HG02884 (cell line): ENCODE results near the gene TAF4B.
A peak's percentile ranks its signal among the peaks of the same experiment; 100 is the strongest.
"Not testable (repeated sequence)": the region's sequence is repeated elsewhere in the genome, so short reads cannot be mapped to it uniquely, and the experiment has no call there.

ENCODE experiments used
- ATAC-seq: cut with Tn5 transposase; IDR thresholded peaks from one replicate; pipeline ENCODE4 v1.9.1; 2021; ENCODE audit warnings: mild to moderate bottlenecking, moderate library complexity; ENCODE audit not compliant: unreplicated experiment

Gene TAF4B

DNA sequence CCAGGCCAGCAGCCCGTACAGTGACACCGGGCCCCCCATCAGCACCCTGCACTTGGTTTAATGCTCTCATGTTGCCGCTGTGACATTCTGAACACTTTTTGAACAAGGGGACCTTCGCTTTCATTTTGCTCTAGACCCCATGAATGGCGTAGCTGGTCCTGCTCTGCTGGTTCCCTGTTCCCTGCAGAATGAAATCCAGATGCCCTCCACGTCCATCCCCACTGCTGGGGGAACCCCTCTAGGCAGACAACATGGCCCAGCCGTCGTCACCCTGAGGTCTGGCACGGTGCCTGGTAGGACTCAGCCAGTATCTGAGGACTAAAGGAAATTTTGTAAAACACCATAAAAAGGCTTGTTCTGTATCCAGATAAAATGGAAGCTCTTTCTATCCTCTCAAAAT, 193.5 kb downstream of the TAF4B start:
- no peak for ATAC-seq

DNA sequence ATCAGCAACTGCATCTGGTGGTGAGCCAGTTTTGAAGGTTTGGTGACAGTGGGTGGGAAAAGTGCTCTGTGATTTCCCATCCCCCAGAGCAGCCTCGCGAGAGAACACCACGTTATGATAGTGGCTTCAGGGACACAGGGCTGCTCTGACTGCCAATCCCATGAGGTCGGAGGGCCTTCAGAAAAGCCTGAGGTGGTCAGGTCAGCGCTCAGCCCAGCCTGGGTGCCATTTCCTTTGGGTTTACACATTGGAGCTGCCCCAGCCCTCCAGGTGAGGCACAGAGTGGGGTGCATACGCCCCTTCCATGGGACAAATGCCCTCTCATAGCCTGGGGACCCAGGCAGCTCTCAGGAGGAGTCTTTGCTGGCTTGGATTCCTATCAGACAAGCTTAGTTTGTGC, 195.3 kb downstream of the TAF4B start:
- no peak for ATAC-seq

DNA sequence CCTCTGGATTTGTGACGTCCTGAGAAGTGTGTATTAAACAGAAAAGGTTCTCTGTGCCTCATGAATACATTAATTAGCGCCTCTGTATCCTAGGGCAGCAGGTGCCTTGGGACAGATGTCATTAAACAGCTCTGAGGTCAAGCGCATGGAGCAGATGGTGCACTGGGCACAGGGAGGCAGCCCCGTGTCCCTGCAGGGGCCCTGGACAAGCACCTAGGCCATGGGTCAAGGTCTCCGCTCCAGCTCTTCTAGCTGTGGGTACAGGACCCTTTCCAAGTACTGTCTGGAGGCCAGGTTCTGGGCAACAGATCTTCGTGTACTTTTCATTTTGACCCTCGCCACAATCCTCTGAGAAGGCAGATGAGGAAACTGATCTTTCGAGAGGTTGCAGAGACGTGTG, 195.7 kb downstream of the TAF4B start:
- ATAC-seq = no peak

DNA sequence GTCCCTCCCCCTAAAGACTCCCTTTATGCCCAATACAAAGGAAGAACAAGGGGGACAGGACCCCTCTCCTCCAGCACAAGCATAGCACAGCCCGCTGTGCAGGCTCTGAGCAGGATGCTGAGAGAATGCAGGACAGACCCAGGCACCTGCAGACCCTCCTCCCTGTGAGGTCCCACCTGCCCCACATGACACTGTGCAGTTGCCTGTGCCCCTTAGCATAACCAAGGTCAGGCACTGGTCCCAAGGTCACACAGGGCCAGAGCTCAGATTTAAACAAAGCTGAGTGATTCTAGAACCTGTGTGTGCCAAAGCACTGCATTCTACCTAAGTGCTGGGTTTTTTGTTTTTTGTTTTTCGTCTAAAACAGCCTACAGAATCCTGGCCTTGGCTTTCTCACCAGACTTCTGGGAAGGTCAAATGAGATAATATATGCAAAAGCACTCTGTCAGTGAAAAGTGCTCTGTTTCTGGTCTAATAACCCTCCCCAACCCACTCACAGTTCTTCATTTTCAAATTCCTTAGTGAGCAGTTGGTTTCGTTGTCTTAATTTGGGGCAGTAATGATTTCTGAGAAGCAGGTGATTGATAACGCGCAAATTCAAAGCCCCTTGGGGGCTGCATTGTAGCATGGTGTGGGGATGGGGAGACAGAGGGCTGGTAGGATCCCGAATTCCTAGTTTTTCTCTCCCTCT, 196.4 kb downstream of the TAF4B start:
- ATAC-seq = peak; percentile 88

DNA sequence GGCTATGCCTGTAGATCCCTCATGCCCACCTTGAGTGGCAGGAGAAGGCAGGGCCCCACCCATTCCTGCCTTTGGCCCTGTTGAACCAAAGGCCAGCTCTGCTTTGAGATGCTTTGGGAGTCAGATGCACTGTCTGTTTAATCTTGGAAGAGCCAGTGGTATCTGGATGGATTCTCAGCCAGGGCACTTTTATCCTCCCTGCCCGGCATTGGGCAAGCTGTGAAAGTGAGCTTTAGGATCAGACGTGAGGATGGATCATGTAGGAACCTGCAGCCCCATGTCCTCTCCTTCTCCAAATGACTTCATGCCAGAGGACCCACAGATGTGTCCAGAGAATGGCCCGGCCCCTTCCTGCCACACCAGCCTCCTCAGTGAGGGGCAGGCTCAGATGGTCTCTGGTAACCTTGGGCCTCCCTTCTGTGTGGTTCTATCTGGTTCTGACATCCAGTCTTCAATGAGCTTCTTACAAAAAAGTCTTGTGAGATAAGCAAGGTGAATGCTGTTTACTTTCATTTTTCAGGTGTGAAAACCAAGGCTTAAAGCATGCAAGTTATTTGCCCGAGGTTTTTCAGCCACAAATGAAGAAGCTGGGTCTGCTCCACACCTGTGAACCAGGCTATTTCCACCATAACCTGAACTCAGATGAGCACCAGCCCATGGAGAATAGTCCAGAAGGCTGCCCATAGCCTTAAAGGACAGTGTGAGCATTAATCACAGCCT, 198.3 kb downstream of the TAF4B start:
- no peak for ATAC-seq

DNA sequence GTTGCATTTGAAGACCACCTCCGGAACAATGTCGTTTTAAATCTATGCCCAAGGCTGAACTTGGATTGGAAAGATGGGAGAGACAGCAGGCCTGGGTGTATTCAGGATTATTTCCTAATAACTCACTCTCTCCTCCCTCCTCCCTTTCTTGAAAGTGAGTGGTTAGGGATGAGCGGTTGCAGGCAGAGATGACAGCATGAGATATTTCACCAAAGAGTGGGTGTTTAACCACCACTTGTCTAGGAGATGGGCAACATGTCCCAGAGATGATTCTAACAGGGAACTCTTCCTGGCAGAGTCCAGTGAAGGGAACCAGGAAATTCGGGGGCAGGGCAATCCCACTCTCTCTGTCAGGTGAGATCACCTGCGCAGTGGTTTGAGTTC, 198.9 kb downstream of the TAF4B start:
- no peak for ATAC-seq

DNA sequence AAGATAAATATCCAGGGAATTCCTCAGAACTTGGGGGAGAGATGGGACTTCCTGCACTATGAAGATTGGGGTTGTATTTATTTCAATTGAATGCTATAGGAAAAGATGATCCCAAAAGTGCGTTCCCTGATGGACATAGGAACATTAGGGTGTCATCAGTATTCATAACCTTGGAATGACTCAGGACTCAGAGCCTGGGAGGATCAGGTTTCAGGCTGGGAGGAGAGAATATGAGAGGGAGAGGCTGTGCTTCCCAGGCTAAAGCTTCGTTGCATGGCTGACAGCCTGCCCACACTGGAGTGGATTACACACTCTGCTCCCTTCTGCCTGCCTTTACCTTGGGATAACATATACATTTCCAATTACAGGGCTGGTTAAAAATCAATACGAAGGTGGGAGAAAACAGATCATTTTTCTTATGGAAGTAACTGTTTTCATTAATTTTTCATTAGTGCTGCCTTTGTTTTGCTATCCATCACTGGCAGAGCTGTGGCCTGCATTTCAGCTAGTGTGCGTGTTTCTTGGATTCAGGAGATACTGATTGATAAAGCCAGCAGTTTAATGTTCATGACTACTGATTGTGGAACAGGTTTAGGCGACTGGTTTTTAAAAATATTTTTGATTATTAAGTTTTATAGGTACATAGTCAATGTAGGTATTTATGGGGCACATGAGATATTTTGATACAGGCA, 203.4 kb downstream of the TAF4B start:
- ATAC-seq = no peak

DNA sequence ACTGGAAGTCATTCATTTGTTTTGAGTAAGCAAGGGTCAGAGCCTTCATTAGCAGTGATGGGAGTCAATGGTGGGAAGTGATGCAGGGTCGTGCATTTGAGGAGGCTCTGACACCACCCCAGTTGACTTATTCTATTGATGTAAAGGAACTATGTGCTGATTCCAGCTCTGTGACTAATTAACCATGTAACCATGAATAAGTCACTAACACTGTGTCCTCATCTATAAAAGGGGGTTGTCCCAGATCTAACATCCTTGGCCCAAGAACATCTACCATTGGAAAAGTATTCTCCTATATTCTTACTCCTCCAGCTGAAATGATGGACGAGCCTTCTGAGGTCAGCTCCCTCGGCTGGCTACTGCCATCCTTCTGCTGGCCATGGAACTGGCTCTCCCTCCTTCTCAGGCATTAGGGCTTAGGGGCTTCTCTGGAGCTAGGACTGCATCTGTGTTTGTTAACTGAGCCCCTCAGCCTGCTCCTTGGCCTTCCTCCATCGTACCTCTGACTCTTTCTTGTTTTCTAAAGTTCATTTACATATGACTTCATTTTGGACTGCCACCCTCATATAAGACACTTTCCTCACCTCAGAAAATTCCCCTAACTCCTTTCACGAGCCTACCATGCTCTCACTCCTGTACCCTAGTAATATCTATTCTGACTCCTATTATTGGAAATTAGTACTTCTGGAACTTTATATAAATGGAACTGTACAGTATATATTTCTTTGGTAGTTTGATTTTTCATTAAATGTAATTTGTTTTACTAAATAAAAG, 206.6 kb downstream of the TAF4B start:
- ATAC-seq = peak; percentile 59

DNA sequence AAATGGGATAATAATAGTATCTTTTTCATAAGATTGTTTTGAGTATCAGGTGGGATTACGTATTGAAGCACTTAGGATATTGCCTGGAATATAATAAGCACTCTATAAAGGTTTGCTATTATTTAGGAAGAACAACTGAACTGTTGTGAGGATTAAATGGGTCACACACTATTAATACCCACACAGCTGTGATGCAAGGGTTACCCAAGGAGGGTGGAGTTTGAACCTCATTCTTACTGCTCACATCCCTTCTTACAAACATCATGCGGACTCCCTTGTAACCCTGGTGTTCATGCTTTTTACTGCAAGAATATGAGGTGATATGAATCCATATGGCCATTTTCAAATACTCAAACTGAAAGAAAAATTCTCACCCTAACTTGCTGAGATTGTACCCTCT, 208.6 kb downstream of the TAF4B start:
- no peak for ATAC-seq

DNA sequence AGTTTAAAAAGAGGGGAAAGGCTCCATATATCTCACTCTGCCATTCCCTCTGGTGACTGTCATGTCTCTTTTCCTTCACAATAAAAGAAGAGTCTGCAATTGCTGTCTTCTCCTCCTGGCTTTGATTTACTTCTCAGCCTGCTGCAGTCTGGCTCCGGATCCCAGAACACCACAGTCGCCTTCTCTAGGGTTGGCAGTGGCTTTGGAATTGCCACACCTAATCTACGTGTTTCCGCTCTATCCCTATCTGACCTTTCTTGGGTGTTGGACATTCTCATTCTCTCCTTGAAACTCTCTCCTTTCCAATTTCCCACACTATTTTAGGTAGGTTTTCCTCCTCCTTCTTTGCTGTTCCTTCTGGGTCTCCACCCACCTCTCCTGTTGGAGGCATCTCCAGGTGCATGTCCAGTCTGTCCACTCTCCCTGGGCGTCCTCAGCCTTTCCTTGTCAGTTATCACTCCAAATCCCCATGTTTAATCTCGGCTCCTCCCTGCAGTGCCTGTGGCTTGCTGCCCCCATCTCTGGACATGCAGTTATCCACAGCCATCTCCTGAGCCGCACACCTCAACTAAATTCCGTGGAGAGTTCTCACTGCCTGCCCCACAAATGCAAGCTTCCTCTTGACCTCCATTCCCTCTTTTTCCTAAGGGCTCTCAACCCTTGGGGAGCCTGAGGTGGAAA, 209.3 kb downstream of the TAF4B start:
- no peak for ATAC-seq

DNA sequence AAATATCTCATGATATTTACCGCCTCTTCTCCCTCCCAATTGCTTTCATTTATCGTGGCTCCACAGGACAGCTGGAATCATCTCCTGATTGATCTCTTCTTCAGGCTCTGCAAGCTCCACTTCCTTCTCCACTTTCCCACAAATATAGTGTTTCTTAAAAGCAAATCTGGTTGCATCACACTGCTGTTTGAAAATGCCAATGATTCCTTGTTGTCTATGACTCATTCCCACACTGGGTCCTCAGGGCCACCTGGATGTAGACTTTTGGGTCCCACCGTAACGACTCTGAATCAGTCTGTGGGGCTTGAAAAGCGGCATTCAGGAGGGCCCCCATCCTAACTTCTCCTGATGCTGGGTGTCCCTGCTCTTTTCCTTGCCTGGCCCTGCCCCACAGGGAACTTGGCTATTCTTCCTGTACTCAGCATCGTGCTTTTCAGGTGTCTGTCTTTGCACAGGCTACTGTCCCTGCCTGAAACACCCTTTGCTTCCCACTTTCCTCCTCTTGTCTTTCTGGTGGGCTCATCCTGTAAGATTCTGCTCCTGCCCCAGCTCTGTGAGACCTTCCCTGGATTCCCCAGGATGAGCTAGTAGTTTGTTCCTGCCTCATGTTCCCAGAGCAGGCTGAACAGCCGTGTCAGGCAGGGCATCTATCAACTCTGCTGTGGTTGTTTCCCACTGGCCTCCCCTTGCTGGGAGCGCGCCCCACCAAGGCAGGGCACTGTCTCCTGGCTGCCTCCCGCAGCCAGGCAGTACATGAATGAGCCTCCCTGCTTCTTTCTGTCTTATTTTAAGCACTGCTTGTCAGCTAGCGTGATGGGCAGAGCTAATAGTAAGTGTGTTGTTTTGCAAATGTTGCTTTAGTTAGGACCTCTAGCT, 210.2 kb downstream of the TAF4B start:
- ATAC-seq = no peak

DNA sequence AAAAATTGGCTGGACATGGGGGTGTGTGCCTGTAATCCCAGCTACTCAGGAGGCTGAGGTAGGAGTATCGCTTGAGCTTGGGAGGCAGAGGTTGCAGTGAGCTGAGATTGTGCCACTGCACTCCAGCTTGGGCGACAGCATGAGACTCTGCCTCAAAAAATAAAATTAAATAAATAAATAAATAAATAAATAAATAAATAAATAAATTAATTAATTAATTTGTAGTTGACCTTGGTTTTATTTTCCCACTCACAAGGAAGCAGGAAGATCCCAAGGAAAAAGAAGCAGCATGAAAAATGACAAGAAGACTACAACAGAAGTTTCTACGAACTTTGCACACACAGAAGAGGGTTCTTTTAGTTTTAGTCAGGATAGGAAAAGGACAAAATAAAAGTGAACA, 211.4 kb downstream of the TAF4B start:
- ATAC-seq = not testable (repeated sequence)

DNA sequence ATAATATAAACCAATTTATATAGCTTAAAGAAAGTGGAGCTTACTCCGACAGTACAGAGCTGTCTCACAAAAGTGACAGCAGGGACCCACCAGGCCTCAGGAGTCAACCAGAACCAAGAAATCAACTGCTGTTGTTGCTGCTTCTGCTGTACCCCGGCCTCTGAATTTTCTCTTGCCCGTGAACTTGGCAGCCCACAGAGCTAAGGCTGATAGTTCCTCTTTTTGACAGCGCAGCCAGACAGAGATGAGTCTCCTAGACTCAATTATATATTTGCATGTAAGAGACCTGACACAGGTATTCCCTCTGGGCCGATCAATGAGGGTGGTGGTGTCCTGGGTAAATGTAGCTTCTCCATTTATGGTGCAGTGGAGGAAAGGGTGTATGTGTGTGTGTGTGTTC, 212.7 kb downstream of the TAF4B start:
- ATAC-seq = peak; percentile 99

DNA sequence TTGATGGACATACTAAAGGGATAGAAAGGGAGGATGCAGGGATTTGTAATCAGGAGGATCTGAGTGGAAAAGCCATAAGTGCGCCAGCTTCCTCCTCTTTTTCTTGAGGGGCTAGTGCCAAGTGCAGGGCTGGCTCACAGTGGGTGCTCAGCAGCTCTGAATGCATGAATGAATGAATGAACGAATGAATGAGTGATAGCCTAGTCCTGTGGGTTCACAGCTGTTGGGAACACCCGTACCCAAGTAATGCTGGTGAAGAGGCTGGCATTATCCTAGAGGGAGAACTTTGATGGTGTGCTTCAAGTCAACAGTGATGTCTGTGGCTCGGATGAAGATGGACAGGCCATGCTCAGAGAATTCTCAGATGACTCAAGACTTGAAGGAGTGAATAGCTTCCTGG, 213.3 kb downstream of the TAF4B start:
- ATAC-seq = no peak

DNA sequence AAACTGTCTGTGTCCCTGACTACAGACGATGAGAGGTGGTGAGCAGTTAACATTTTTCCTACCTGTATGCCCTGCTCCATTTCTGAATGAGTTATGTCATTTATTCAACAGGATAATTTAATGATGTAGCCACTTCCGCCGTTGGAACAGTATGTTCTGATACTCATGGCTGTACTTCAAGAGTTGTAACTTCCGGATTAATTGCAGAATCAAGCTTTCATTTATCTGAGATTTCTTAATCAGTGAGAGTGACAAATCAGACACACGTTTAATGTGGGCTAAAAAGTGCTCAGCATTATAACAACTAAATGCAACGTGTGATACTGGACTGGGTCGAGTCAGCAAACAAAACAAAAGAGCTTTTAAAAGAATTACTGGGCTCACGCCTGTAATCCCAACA, 214.4 kb downstream of the TAF4B start:
- ATAC-seq = no peak
